WERI-Rb-1 (cell line): ENCODE measurements around the gene ENOX1.

Experiments
- DNase-seq: peaks from one replicate; pipeline ENCODE4 v3.0.0-alpha.2; 2020
- H3K27ac ChIP-seq: fragments of 250-450 bp; sonication (Bioruptor Pico); 2 replicates; pipeline ENCODE4 v1.5.1; 2020; ENCODE audit warnings: mild to moderate bottlenecking, moderate library complexity
- H3K27me3 ChIP-seq: fragments of 250-450 bp; sonication (Bioruptor Pico); 2 replicates; pipeline ENCODE4 v1.5.1; 2021; ENCODE audit warnings: mild to moderate bottlenecking, low read depth, moderate library complexity; ENCODE audit not compliant: insufficient read depth, severe bottlenecking
- H3K36me3 ChIP-seq: fragments of 250-450 bp; sonication (Bioruptor Pico); 2 replicates; pipeline ENCODE4 v1.5.1; 2020; ENCODE audit warnings: mild to moderate bottlenecking, moderate library complexity
- H3K4me3 ChIP-seq: 2 replicates; pipeline ENCODE4 v1.5.1; 2011; ENCODE audit warnings: low read depth, mild to moderate bottlenecking, control low read depth, low read length
- H3K9me3 ChIP-seq: fragments of 250-450 bp; sonication (Bioruptor Pico); 2 replicates; pipeline ENCODE4 v1.5.1; 2021; ENCODE audit warnings: mild to moderate bottlenecking, moderate library complexity; ENCODE audit not compliant: severe bottlenecking
- TF ChIP-seq, protein P1 (sequence below): IDR thresholded peaks from 2 replicates; pipeline ENCODE4 v1.5.1; 2011; ENCODE audit warnings: low read depth, mild to moderate bottlenecking, control low read depth, inconsistent platforms, low read length

The ENOX1 gene

GRCh38 chr13:43301346-43301969 lies 485.3 kb downstream of the ENOX1 start:
- Histone ChIP-seq H3K36me3 (no peaks in the 10 kb centered on the region), H3K4me3 (no peak overlapping the region), H3K9me3 (no peaks in the 10 kb centered on the region), H3K27me3 (no peaks in the 10 kb centered on the region), H3K27ac (no peak overlapping the region)
- TF ChIP-seq, protein P1, sequence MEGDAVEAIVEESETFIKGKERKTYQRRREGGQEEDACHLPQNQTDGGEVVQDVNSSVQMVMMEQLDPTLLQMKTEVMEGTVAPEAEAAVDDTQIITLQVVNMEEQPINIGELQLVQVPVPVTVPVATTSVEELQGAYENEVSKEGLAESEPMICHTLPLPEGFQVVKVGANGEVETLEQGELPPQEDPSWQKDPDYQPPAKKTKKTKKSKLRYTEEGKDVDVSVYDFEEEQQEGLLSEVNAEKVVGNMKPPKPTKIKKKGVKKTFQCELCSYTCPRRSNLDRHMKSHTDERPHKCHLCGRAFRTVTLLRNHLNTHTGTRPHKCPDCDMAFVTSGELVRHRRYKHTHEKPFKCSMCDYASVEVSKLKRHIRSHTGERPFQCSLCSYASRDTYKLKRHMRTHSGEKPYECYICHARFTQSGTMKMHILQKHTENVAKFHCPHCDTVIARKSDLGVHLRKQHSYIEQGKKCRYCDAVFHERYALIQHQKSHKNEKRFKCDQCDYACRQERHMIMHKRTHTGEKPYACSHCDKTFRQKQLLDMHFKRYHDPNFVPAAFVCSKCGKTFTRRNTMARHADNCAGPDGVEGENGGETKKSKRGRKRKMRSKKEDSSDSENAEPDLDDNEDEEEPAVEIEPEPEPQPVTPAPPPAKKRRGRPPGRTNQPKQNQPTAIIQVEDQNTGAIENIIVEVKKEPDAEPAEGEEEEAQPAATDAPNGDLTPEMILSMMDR: no peak
- DNase-seq: no peak

GRCh38 chr13:43300865-43301264 lies 485.9 kb downstream of the ENOX1 start:
- Histone ChIP-seq H3K4me3 (no peak overlapping the region), H3K27me3 (no peaks in the 10 kb centered on the region), H3K9me3 (no peaks in the 10 kb centered on the region), H3K27ac (no peak overlapping the region), H3K36me3 (no peaks in the 10 kb centered on the region)
- DNase-seq: no peak
- TF ChIP-seq, protein P1: no peak

GRCh38 chr13:43299374-43299773 lies 487.4 kb downstream of the ENOX1 start:
- no peaks in the 10 kb centered on the region for H3K36me3 ChIP-seq
- no peak overlapping the region for H3K4me3 ChIP-seq
- no peaks in the 10 kb centered on the region for H3K27me3 ChIP-seq
- H3K27ac ChIP-seq: no peak overlapping the region
- H3K9me3 ChIP-seq: no peaks in the 10 kb centered on the region
- DNase-seq: no peak
- TF ChIP-seq, protein P1: no peak

DNA sequence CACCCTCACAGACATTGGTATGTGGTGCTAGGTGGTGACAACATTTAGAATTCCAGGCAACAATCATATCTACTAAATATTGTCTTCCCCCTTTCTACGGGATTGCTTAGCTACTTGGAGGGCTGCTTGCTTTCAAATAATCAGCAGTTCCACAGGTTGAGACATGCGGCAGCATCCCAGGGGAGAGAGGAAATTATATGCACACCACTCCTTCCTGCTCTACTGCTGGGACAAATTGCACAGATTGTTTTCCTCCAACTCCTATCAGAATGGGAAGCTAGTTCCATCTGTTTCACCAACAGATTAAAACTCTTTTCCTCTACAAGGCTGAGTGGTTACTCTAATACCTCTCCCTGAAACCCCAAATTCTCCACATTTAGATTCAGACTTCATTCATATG lies 488.0 kb downstream of the ENOX1 start:
- Histone ChIP-seq H3K36me3 (no peaks in the 10 kb centered on the region), H3K27ac (no peak overlapping the region), H3K27me3 (no peaks in the 10 kb centered on the region), H3K9me3 (no peaks in the 10 kb centered on the region), H3K4me3 (no peak overlapping the region)
- DNase-seq: no peak
- TF ChIP-seq, protein P1: no peak

DNA sequence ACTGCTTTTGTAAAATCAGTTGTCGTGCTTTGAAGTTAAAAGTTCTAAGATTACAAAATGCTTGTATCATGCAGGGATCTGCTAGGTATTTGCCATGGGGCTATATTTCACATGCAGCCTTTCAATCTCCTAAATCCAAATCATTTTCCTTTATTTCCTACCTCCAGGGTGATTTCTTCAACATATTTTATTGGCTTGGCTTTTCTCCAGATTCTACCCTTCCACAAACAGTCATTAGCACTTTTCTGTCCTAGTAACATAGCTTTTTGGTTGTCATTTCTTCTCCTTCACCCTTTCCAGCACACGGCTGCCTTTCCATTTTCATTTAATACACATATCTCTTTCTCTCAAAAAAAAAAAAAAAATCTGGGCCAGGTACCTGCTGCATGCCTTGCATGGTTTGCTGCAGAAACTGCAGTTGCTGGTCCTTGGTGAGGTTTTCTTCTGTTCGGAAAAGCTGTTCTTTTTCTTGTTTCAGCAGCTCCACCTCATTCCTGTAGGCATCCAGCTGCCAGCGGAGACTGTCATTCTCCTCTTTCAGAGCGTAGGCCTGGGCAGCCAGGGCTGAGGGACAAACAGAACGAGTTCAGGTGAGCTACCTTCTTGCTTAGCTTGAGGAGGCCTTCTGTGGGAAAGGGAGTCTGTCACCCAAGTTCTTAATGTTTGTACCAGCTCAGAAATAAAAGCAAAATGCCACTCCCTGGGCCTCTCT lies 488.6 kb downstream of the ENOX1 start:
- Histone ChIP-seq H3K9me3 (no peaks in the 10 kb centered on the region), H3K27me3 (no peaks in the 10 kb centered on the region), H3K4me3 (no peak overlapping the region), H3K27ac (no peak overlapping the region), H3K36me3 (no peaks in the 10 kb centered on the region)
- DNase-seq: no peak
- TF ChIP-seq, protein P1: no peak
